Pancreas (tissue), 10 donors: ENCODE data around the gene NASP. TPM values are rescaled to one million over a fixed set of nuclear protein-coding genes. Genes with fewer than 3 reads are reported as not detected.

Source experiments
- ATAC-seq, 4 donors: fragments of 200-7000 bp; cut with Tn5 transposase; one replicate each; pipeline versions ENCODE4 v1.8.0 to v1.9.1; 2020; ENCODE audit warnings: mild to moderate bottlenecking in 4 of 4, moderate library complexity in 4 of 4
- DNase-seq, 6 donors: peaks; one replicate each; pipeline ENCODE4 v3.0.0-alpha.2; 2020
- FAIRE-seq: peaks from 2 replicates; lab custom pipeline; 2012; peaks lifted over from hg19 to GRCh38; lab: Jason Lieb, UNC
- H3K27ac ChIP-seq, 4 donors: fragments of 200-600 bp; sonication (generic); 1 replicate in 3 of 4; 2 replicates in 1 of 4; pipeline versions ENCODE4 v1.5.0 to v1.8.0; 2020
- H3K27me3 ChIP-seq, 4 donors: fragments of 200-600 bp; one replicate each; pipeline ENCODE4 v1.8.0; 2021
- H3K36me3 ChIP-seq, 3 donors: fragments of 200-600 bp; sonication (generic) in 1 of 3; one replicate each; pipeline versions ENCODE4 v1.5.0 to v1.8.0; 2020 to 2021
- H3K4me1 ChIP-seq, 3 donors: fragments of 200-600 bp; one replicate each; pipeline ENCODE4 v1.8.0; 2021
- H3K4me3 ChIP-seq, 4 donors: fragments of 200-600 bp; sonication (generic) in 2 of 4; one replicate each; pipeline versions ENCODE4 v1.5.0 to v1.8.0; 2020 to 2021
- H3K9me3 ChIP-seq, 4 donors: fragments of 200-600 bp; one replicate each; pipeline ENCODE4 v1.8.0; 2021
- WGBS, 2 donors: extraction: QIAGEN DNeasy Blood & Tissue Kit; methylation state at CpG; one replicate each; pipeline ENCODE4 v1.1.7; 2013; 5-methylcytosine and 5-hydroxymethylcytosine counted together
- intact Hi-C, 3 donors: fragments of 100-400 bp; cut with DNase I; formaldehyde crosslinking; loops; one replicate each; pipeline versions ENCODE4 v1.11.1 to v1.14.2; 2022
- polyA plus RNA-seq, 2 donors: library from polyadenylated mRNA; stranded (reverse); fragments of 200-250 nt; gene quantifications; one replicate each; pipeline ENCODE4 v1.2.3, GENCODE V29; 2013
- total RNA-seq, 6 donors: library from RNA; stranded (reverse); fragmentation: NEBNext Ultra II Directional in 4 of 6; extraction: Animal tissue kit (Norgen Biotek cat#: 25700) in 4 of 6; gene quantifications; one replicate each; pipeline versions ENCODE4 v1.2.1 to v1.2.4, GENCODE V29; 2021 to 2023
- TF ChIP-seq, protein P1 (sequence below), 4 donors: fragments of 200-600 bp; sonication (generic) in 3 of 4; IDR thresholded peaks; one replicate each; pipeline versions ENCODE4 v1.5.0 to v1.8.0; 2021; ENCODE audit warnings: antibody characterized with exemption in 4 of 4
- donor health status: healthy with polysubstance abuse.
- donor health status: DM: no; HTN: no; CAD: no; lungs with moderate emphysema.
- donor health status: DM: no; HTN: no; CAD: no.
- donor health status: control.
- donor health status: control.
- donor health status: Bipolar disorder and iron deficiency.
- donor health status: DM: yes; HTN: yes; CAD: no.
- donor health status: DM: no; HTN: no; CAD: no.
- donor health status: DM: no; HTN: no; CAD: no.
- donor health status: DM: yes; HTN: yes; CAD: no.

Gene NASP
- total and polyA plus RNA-seq, 8 donors, result 14.5 to 113 (median 25.3) TPM

- TF ChIP-seq, protein P1, sequence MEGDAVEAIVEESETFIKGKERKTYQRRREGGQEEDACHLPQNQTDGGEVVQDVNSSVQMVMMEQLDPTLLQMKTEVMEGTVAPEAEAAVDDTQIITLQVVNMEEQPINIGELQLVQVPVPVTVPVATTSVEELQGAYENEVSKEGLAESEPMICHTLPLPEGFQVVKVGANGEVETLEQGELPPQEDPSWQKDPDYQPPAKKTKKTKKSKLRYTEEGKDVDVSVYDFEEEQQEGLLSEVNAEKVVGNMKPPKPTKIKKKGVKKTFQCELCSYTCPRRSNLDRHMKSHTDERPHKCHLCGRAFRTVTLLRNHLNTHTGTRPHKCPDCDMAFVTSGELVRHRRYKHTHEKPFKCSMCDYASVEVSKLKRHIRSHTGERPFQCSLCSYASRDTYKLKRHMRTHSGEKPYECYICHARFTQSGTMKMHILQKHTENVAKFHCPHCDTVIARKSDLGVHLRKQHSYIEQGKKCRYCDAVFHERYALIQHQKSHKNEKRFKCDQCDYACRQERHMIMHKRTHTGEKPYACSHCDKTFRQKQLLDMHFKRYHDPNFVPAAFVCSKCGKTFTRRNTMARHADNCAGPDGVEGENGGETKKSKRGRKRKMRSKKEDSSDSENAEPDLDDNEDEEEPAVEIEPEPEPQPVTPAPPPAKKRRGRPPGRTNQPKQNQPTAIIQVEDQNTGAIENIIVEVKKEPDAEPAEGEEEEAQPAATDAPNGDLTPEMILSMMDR (IDR thresholded peaks at IDR 0.05), result no peak
- H3K4me3 ChIP-seq, result no peak within 1 kb of the TSS
- ATAC-seq (no peak), DNase-seq (no peak), FAIRE-seq (no peak)
- intact Hi-C loops, result no loop called here
- H3K36me3 ChIP-seq, result peaks cover 7 to 23% (median 8%) of the 10 kb centered on the region in 3 donors
- WGBS, 2 donors, result 44 to 62% methylated on average over 4 of the region's 4 CpGs
- no peaks in the 10 kb centered on the region for H3K27me3 ChIP-seq
- no peaks in the 10 kb centered on the region for H3K4me1 ChIP-seq
- no peak within 1 kb of the TSS for H3K27ac ChIP-seq
- no peaks in the 10 kb centered on the region for H3K9me3 ChIP-seq
Measured at GRCh38 chr1:45623972-45624371, 40.1 kb downstream of the NASP start, which contains the start of gene CCDC17. Gene CCDC17 (minus strand): TSS chr1:45624054. CDS start chr1:45623909, 145 bp downstream.

DNA sequence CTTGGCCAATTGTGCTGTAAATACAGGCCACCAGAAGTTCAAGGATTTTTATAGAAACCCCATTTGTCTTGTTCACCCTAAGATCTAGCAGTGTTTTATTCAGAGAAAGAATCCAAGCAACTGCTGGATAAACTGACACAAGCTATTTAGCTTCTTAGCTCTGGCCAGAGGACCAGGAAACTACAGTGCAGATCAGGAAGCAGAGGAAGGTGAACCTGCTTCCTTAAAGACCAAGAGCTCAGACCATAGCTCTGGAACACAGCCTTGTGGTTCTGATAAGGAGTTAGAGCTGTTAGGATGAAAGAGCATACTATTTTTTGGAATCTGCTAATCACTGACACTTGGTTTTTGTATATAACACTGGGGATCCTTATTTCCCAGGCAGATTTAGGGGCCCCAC is 45.2 kb downstream of the NASP start:
- Histone ChIP-seq H3K27ac (no peak overlapping the region), H3K36me3 (peaks cover 7 to 66% (median 44%) of the 10 kb centered on the region in 3 donors), H3K4me1 (no peaks in the 10 kb centered on the region), H3K27me3 (no peaks in the 10 kb centered on the region), H3K9me3 (no peaks in the 10 kb centered on the region), H3K4me3 (no peak overlapping the region)
- DNase-seq (no peak), FAIRE-seq (no peak), ATAC-seq (no peak)
- intact Hi-C loops, result no loop called here
- TF ChIP-seq, protein P1 (IDR thresholded peaks at IDR 0.05), result no peak

DNA sequence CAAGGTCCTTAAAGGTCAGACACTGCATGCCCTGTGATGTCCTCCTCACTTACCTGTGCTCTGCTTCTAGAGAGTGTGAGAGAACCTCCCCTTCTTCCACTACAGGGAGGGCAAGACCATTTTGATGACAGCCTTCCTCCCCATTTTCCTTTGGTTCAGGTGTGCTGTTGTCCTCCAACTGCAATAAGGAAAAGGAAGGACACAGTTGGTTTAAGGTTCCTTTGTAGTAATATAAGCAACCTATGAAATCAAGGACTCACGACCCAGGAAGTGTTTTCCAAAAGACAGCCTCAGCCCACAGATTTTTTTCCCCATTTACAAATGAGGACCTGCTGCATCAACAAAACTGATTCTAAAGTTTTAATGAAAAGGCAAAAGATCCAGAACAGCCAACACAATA is 46.6 kb downstream of the NASP start:
- intact Hi-C loops, result no loop called here
- Histone ChIP-seq H3K27me3 (no peaks in the 10 kb centered on the region), H3K36me3 (peaks cover 7 to 76% (median 46%) of the 10 kb centered on the region in 3 donors), H3K27ac (no peak overlapping the region), H3K9me3 (no peaks in the 10 kb centered on the region), H3K4me1 (no peaks in the 10 kb centered on the region), H3K4me3 (no peak overlapping the region)
- WGBS, 2 donors, result 76 to 97% methylated on average over 1 of the region's 1 CpG
- TF ChIP-seq, protein P1 (IDR thresholded peaks at IDR 0.05), result no peak
- no peak for DNase-seq
- no peak for ATAC-seq
- no peak for FAIRE-seq

DNA sequence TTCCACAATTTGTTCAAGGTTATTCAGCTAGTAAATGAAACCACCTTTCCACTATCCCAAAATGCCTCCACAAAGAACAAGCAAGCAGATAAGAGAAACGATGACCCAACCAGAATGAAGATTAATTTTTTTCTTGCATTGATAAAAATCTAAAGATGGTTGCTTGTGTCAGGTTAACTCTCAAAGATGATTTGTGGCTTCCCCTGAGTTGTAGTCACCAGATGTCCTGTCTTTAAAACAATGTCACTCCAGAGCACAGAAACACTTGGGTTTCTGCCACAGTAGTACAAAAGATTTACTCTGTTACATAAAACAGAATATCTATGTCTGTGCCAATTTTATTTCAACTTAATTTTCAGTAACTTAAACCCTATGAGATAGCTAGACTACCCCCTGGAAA is 51.4 kb downstream of the NASP start:
- Histone ChIP-seq H3K4me3 (no peak overlapping the region), H3K27me3 (no peaks in the 10 kb centered on the region), H3K27ac (no peak overlapping the region), H3K9me3 (no peaks in the 10 kb centered on the region), H3K36me3 (peaks cover 0 to 84% (median 61%) of the 10 kb centered on the region in 3 donors), H3K4me1 (no peaks in the 10 kb centered on the region)
- no peak for FAIRE-seq
- WGBS, 2 donors, result 13 to 25% methylated on average over 1 of the region's 1 CpG
- no peak for DNase-seq
- intact Hi-C loops, result no loop called here
- ATAC-seq, result no peak
- TF ChIP-seq, protein P1 (IDR thresholded peaks at IDR 0.05), result no peak

GRCh38 chr1:45640293-45640692 is 56.5 kb downstream of the NASP start:
- ATAC-seq (no peak), DNase-seq (no peak), FAIRE-seq (no peak)
- no peaks in the 10 kb centered on the region for H3K9me3 ChIP-seq
- peaks cover 3 to 12% (median 11%) of the 10 kb centered on the region in 3 donors for H3K4me1 ChIP-seq
- H3K27ac ChIP-seq, result no peak overlapping the region
- TF ChIP-seq, protein P1 (IDR thresholded peaks at IDR 0.05), result no peak
- intact Hi-C loops, result no loop called here
- H3K36me3 ChIP-seq, result peaks cover 0 to 47% (median 31%) of the 10 kb centered on the region in 3 donors
- H3K4me3 ChIP-seq, result no peak overlapping the region
- 100% methylated on average over 1 of the region's 1 CpG for WGBS, 2 donors
- H3K27me3 ChIP-seq, result no peaks in the 10 kb centered on the region
